ENCODE measurements around the gene DGKI. TPM values are rescaled to one million over a fixed set of nuclear protein-coding genes. Genes with fewer than 3 reads are reported as not detected.

Gene DGKI
- total and polyA plus RNA-seq, 2 of the 13 experiments (the other 11 are each of a cell fraction or from before 2014, with no cell fraction given) = 0.09 to 0.17 TPM

GRCh38 chr7:137535579-137535978 lies 311.2 kb downstream of the DGKI start:
- no peaks in the 10 kb centered on the region for H3K36me3 ChIP-seq (replicated peaks in 1 of 2; ENCODE audit: control insufficient read depth in 1 of 2, insufficient read depth in 2 of 2, low read length in 2 of 2)
- WGBS (ENCODE audit: low lambda C conversion rate) = 35% methylated on average over 6 of the region's 6 CpGs
- H4K20me1 ChIP-seq (ENCODE audit: insufficient read depth, low read length) = no peaks in the 10 kb centered on the region
- H3K79me2 ChIP-seq (ENCODE audit: insufficient read depth, low read length) = no peaks in the 10 kb centered on the region
- in situ Hi-C loops (cut with HindIII; ENCODE audit: extremely low pct_ligation_motif_present, low pct_unique_long_range_greater_than_20kb) (no loop called here), intact Hi-C loops (cut with micrococcal nuclease; ENCODE audit: unreplicated experiment) (no loop called here)
- ATAC-seq (no peak), FAIRE-seq (no peak), DNase-seq (ENCODE audit: low spot score) (no peak)
- H3K9ac ChIP-seq (ENCODE audit: insufficient read depth, low read depth, low read length) = no peak overlapping the region
- ChIA-PET CTCF (ENCODE audit: low intra/inter-chr PET ratio, low total read pairs) (no interaction called here), POLR2A (no interaction called here)
- H3K27ac ChIP-seq (ENCODE audit: extremely low read length, insufficient read depth, low read length) = no peak overlapping the region
- no peaks in the 10 kb centered on the region for H3K9me3 ChIP-seq (ENCODE audit: low read length)
- H3K4me3 ChIP-seq (replicated peaks in 1 of 3; ENCODE audit: insufficient read depth in 1 of 3, low read depth in 2 of 3, low read length in 3 of 3) = no peak overlapping the region
- no TSS peak for BruUV-seq (replicated peaks)
- H3K4me2 ChIP-seq (ENCODE audit: low read depth, low read length) = no peak overlapping the region
- no peak overlapping the region for H2AFZ ChIP-seq (ENCODE audit: low read length)
- no peak for TF ChIP-seq SOX13 (IDR thresholded peaks at IDR 0.05)
- no peak for TF ChIP-seq SOX13 (CRISPR knock-in tag; conservative IDR thresholded peaks at IDR 0.05 in 1 of 2, IDR thresholded peaks at IDR 0.05 in 1 of 2)
- TF ChIP-seq ZNF576 (CRISPR knock-in tag; IDR thresholded peaks at IDR 0.05) = no peak
- TF ChIP-seq ZNF530 (CRISPR knock-in tag; IDR thresholded peaks at IDR 0.05; ENCODE audit: low read depth) = no peak
- no peak for TF ChIP-seq ZBTB40 (IDR thresholded peaks at IDR 0.05)
- TF ChIP-seq ZBTB40 (CRISPR knock-in tag; IDR thresholded peaks at IDR 0.05) = no peak
- no peak for TF ChIP-seq ZFP36L2 (CRISPR knock-in tag; IDR thresholded peaks at IDR 0.05)
- 0 out of 5 replicates have a peak, but pooled peaks cover 0 to 2% of the 10 kb centered on the region in 2 experiments for H3K27me3 ChIP-seq (ENCODE audit: control insufficient read depth in 1 of 2, insufficient read depth in 2 of 2, low read length in 2 of 2)
- H3K4me1 ChIP-seq (ENCODE audit: insufficient read depth, low read length) = no peaks in the 10 kb centered on the region
